ENCODE measurements around the gene ABHD12. TPM values are rescaled to one million over a fixed set of nuclear protein-coding genes. Genes with fewer than 3 reads are reported as not detected.

The ABHD12 gene
- total RNA-seq, 3 donors from 2014 or later: 26.9 to 67.7 (median 53.4) TPM

DNA sequence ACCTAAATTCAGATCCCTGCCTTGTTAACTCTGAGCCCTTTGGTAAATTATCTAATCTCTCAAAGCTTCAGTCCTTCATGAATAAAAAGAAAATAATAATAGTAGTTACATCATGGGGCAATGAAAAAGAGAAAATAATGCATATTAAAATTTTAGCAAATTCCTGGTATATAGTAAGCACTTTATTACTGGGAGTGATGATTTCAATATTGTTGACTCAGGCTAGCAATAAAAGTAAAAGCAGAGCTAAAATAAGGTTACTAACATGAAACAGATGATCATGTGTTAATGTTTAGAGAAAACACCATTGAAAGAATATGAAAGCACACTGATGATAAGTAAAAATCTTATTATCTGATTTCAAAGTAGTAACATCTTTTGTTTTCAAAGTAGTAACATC, 30.5 kb upstream of the ABHD12 start:
- no peaks in the 10 kb centered on the region for H3K9me3 ChIP-seq
- DNase-seq (ENCODE audit: low spot score in 2 of 2): no peak
- H3K27me3 ChIP-seq: no peaks in the 10 kb centered on the region
- no peak overlapping the region for H3K27ac ChIP-seq
- intact Hi-C loops (cut with DNase I; ENCODE audit: low total_unique reads): no loop called here
- H3K36me3 ChIP-seq: no peaks in the 10 kb centered on the region
- H3K4me3 ChIP-seq: no peak overlapping the region
- no peak for TF ChIP-seq POLR2AphosphoS5 (IDR thresholded peaks at IDR 0.05)
- no peak for TF ChIP-seq POLR2A (IDR thresholded peaks at IDR 0.05)
- TF ChIP-seq, protein P1, sequence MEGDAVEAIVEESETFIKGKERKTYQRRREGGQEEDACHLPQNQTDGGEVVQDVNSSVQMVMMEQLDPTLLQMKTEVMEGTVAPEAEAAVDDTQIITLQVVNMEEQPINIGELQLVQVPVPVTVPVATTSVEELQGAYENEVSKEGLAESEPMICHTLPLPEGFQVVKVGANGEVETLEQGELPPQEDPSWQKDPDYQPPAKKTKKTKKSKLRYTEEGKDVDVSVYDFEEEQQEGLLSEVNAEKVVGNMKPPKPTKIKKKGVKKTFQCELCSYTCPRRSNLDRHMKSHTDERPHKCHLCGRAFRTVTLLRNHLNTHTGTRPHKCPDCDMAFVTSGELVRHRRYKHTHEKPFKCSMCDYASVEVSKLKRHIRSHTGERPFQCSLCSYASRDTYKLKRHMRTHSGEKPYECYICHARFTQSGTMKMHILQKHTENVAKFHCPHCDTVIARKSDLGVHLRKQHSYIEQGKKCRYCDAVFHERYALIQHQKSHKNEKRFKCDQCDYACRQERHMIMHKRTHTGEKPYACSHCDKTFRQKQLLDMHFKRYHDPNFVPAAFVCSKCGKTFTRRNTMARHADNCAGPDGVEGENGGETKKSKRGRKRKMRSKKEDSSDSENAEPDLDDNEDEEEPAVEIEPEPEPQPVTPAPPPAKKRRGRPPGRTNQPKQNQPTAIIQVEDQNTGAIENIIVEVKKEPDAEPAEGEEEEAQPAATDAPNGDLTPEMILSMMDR (IDR thresholded peaks at IDR 0.05): no peak
- H3K4me1 ChIP-seq: no peaks in the 10 kb centered on the region

GRCh38 chr20:25418776-25419175, 28.1 kb upstream of the ABHD12 start:
- H3K27me3 ChIP-seq: no peaks in the 10 kb centered on the region
- TF ChIP-seq POLR2A (IDR thresholded peaks at IDR 0.05): no peak
- no peak for TF ChIP-seq POLR2AphosphoS5 (IDR thresholded peaks at IDR 0.05)
- TF ChIP-seq, protein P1 (IDR thresholded peaks at IDR 0.05): no peak
- no peaks in the 10 kb centered on the region for H3K4me1 ChIP-seq
- H3K27ac ChIP-seq: no peak overlapping the region
- H3K9me3 ChIP-seq: no peaks in the 10 kb centered on the region
- intact Hi-C loops (cut with DNase I; ENCODE audit: low total_unique reads): loop anchor here (1.0 to 10.0 kb wide), 2 partner anchors 8 to 354 kb away; no protein-coding TSS in a partner anchor
- H3K36me3 ChIP-seq: no peaks in the 10 kb centered on the region
- no peak for DNase-seq (ENCODE audit: low spot score in 2 of 2)
- H3K4me3 ChIP-seq: no peak overlapping the region

- TF ChIP-seq, protein P1 (IDR thresholded peaks at IDR 0.05): no peak
- no peak for TF ChIP-seq POLR2AphosphoS5 (IDR thresholded peaks at IDR 0.05)
- TF ChIP-seq POLR2A (IDR thresholded peaks at IDR 0.05): no peak
- no peaks in the 10 kb centered on the region for H3K36me3 ChIP-seq
- intact Hi-C loops (cut with DNase I; ENCODE audit: low total_unique reads): no loop called here
- peaks cover 0 to 1% of the 10 kb centered on the region in 2 donors for H3K9me3 ChIP-seq
- H3K4me3 ChIP-seq: no peak overlapping the region
- no peak for DNase-seq (ENCODE audit: low spot score in 2 of 2)
- H3K27me3 ChIP-seq: no peaks in the 10 kb centered on the region
- H3K4me1 ChIP-seq: no peaks in the 10 kb centered on the region
- H3K27ac ChIP-seq: no peak overlapping the region
Observed at GRCh38 chr20:25408890-25409289, 18.3 kb upstream of the ABHD12 start.

DNA sequence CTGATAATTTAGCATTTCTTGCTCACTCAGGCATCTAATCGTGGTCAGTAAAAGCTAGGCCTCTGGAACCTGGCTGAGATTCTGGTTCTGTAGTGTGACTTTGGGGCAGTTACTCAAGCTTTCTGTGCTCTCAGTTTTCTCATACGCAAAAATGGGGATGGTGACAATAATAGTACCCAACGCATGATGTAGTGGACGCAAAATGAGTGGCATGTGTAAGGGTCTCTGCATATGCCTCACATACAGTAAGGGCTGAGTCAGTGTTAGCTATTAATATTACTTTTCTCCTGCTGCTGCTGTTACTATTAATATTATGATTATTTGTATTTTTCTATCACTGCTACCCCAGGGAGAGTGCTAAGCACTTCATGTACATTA, 17.5 kb upstream of the ABHD12 start:
- no peak for DNase-seq (ENCODE audit: low spot score in 2 of 2)
- Histone ChIP-seq H3K27me3 (no peaks in the 10 kb centered on the region), H3K9me3 (peaks cover 5 to 9% of the 10 kb centered on the region in 2 donors), H3K4me1 (no peaks in the 10 kb centered on the region), H3K27ac (no peak overlapping the region), H3K4me3 (peak overlapping the region; percentile 52 to 77 (median 65)), H3K36me3 (no peaks in the 10 kb centered on the region)
- TF ChIP-seq POLR2AphosphoS5 (IDR thresholded peaks at IDR 0.05) (no peak), POLR2A (IDR thresholded peaks at IDR 0.05) (no peak)
- TF ChIP-seq, protein P1 (IDR thresholded peaks at IDR 0.05): no peak
- intact Hi-C loops (cut with DNase I; ENCODE audit: low total_unique reads): no loop called here

- Histone ChIP-seq H3K9me3 (peaks cover 11 to 15% of the 10 kb centered on the region in 2 donors), H3K4me3 (peak within 1 kb of the TSS; percentile 52 to 77 (median 65)), H3K27me3 (no peaks in the 10 kb centered on the region), H3K36me3 (no peaks in the 10 kb centered on the region), H3K4me1 (no peaks in the 10 kb centered on the region), H3K27ac (peak within 1 kb of the TSS in 1 of 2 donors; percentile 39)
- no peak for TF ChIP-seq POLR2A (IDR thresholded peaks at IDR 0.05)
- TF ChIP-seq, protein P1 (IDR thresholded peaks at IDR 0.05): no peak
- peak in 2 of 3 donors; percentile 23 to 60 for TF ChIP-seq POLR2AphosphoS5 (IDR thresholded peaks at IDR 0.05)
- intact Hi-C loops (cut with DNase I; ENCODE audit: low total_unique reads): no loop called here
- DNase-seq (ENCODE audit: low spot score in 2 of 2): peak; percentile 50 to 75
Observed at GRCh38 chr20:25407311-25408169, 16.9 kb upstream of the ABHD12 start, which contains the start of gene GINS1. TSS of gene GINS1 (plus strand) at chr20:25407673. CDS start at chr20:25407821, 148 bp downstream.
